Astrocyte of the spinal cord (primary cell): ENCODE results near the gene CDH12.
"Not testable (repeated sequence)": the region's sequence is repeated elsewhere in the genome, so short reads cannot be mapped to it uniquely, and the experiment has no call there.

Source experiments
- DNase-seq: peaks from one replicate; pipeline ENCODE4 v3.0.0; 2011; ENCODE audit warnings: low read depth, low spot score
- H3K4me3 ChIP-seq: 2 replicates; pipeline ENCODE4 v1.5.1; 2011; ENCODE audit warnings: low read depth, mild to moderate bottlenecking, low read length, moderate library complexity
- CTCF ChIP-seq: IDR thresholded peaks from 2 replicates; pipeline ENCODE4 v1.5.1; 2012; ENCODE audit warnings: low read depth, mild to moderate bottlenecking, low read length, inconsistent platforms
- in situ Hi-C: cut with HindIII; loops from 2 replicates; pipeline ENCODE4 v1.10.0; 2017; ENCODE audit warnings: low sequenced_read_pairs

CDH12 gene

DNA sequence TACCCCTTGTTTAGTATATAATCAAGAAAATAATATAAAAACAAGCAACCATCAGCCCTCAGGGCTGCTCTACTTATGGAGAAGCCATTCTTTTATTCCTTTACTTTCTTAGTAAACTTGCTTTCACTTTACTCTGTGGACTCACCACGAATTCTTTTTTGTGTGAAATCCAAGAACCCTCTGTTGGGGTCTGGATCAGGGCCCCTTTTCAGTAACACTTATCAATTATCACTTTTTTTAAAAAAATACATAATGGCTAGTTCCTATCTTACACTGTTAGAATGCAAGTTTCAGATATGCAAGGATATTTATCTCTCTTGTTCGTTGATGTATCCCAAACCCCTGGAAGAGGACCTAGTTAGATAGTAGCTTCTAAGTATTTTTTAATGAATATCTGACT is 687.2 kb downstream of the CDH12 start:
- H3K4me3 ChIP-seq = not testable (repeated sequence)

DNA sequence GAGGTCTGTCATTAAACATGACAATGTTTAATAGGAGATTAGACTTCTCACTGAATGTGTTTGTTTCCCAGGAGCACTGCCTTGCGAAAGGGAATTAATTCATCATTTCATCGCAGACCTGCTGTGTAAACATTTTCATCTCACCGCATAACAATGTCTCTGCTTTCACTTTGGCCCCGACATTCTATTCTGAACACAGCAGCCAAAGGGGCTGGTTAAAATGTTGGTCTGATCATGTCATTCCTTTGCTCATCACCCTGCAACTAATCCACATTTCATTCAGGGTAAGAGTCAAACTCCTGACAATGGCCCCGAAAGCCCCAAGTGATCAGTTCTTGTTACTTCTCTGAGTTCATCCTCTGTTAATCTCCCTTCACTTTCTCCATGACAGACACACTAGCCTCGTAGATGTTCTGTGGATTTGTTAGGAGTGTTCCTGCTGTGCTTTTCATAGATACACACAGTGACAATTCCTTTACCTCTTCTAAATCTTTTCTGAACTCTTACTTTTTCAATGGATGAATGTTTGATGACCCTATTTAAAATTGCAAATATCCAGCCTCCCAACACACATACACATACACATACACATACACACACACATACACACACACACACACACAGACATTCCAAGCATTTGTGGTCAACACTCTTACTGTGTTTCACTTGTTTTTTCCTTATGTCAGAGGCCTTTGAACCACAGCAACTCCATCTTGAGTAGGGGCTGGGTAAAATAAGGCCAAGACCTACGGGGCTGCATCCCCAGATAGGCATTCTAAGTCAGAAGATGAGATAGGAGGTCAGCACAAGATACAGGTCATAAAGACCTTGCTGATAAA is 688.0 kb downstream of the CDH12 start:
- DNase-seq, H3K4me3 ChIP-seq, in situ Hi-C loops: not testable (repeated sequence)

More for the DNA sequence above, 687.2 kb downstream of the CDH12 start:
- DNase-seq, in situ Hi-C loops: not testable (repeated sequence)

- in situ Hi-C loops, DNase-seq, H3K4me3 ChIP-seq: not testable (repeated sequence)
Measured at GRCh38 chr5:22156953-22157352, 696.2 kb downstream of the CDH12 start.

DNA sequence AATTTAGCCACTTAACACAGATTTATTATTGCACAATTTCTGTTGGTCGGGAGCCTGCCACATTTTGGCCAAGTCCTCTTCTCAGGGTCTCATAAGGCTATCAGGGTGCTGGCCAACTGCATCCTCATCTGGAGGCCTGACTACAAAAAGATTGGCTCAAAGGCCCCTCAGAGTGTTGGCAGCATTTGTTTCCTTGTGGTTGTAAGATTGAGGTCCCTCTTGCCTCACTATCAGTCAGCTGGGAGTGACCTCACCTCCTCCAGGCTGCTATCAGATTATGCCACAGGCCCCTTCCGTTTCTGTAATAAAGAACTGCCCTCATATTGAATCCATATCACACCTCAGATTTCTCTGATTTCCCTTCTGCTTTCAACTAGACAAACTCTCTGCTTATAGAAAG is 698.4 kb downstream of the CDH12 start:
- in situ Hi-C loops, H3K4me3 ChIP-seq, DNase-seq: not testable (repeated sequence)

DNA sequence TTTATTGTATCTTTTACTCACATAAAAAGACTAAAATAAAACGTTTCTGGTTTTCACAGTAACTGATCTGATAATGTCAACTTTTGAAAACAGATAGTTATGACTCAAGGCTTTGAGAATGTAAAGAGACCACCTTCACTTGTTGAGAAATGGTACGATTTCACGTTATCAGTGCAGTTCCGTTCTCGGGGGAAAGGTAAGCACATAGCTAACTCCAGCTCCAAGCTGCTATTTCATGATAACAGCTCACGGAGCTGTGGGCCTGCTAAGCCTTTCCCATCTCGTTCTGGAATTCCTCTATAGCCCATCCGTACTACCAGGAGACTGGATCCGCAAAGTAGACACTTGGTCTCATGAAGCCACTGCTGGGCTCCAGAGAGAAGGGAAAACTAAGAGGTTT is 701.3 kb downstream of the CDH12 start:
- in situ Hi-C loops, H3K4me3 ChIP-seq, DNase-seq: not testable (repeated sequence)

GRCh38 chr5:22140418-22140817 is 712.7 kb downstream of the CDH12 start:
- H3K4me3 ChIP-seq, DNase-seq, in situ Hi-C loops: not testable (repeated sequence)

GRCh38 chr5:22139662-22140300 is 713.4 kb downstream of the CDH12 start:
- in situ Hi-C loops, H3K4me3 ChIP-seq, DNase-seq: not testable (repeated sequence)

DNA sequence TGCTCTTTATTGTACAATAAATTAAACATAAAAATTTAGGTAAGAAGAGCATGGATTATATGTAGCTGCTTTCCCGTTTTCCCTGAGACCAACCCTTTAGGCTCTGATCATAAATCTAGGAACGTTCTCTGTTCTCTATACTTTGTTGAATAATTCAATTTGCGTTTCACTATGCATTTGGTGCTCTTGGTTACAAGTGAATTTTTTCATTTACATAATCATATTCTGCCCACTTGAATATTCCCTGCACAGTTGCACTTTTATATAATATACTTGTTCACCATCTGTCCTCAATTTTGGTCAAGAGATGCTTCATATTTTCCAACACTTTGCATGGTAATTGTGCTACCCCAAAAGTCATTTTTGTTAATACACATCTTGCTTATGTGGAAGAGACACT is 741.8 kb downstream of the CDH12 start:
- no peak for TF ChIP-seq CTCF
- in situ Hi-C loops = no loop called here
- no peak for DNase-seq
- no peak overlapping the region for H3K4me3 ChIP-seq

- no peak for TF ChIP-seq CTCF
- H3K4me3 ChIP-seq = no peak overlapping the region
- DNase-seq = no peak
- in situ Hi-C loops = no loop called here
Measured at GRCh38 chr5:22109315-22109714, 743.8 kb downstream of the CDH12 start.

DNA sequence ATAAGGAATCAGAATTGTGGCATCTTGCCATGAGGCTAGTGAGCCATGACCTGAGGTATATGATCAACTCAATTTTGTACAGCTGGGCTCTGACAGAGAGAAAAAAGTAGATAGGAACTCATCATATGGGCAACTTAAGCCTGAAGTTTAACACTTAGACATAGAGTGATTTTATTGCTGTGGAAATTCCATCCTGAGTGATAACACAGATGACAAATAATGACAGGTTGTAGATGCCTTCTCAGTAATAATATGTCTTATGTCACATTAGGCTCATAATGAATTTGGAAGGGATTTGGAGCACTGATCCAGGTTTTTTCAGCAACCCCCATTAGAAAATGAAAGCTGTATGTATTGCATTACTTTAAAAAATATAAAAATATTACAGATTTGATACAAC is 744.6 kb downstream of the CDH12 start:
- H3K4me3 ChIP-seq = no peak overlapping the region
- in situ Hi-C loops = no loop called here
- no peak for DNase-seq
- no peak for TF ChIP-seq CTCF
